ENCODE data around the gene CTSO.
"Not testable (repeated sequence)": the region's sequence is repeated elsewhere in the genome, so short reads cannot be mapped to it uniquely, and the experiment has no call there.

Gene CTSO

DNA sequence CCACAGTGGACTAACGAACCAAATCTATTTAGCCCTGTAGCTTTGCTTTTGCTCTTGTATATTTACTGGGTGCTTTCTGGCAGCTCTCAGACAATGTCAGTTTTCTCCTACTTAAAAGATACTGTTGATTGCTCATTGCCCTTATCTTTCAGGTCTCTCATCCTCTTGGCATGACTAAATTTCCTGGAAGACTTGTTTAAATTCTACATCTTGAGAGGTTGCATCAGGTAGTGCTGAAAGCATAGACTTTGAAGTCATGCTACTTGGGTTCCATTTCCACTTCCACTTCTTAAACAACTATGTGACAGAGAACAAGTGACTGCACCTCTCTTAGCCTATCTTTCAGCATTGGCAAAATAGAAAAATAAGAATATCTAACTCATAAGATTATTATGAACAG lies 41.8 kb downstream of the CTSO start:
- no peak for DNase-seq (ENCODE audit: low read depth)
- H3K4me3 ChIP-seq (ENCODE audit: low read depth, low read length): no peak overlapping the region

- no peak overlapping the region for H3K4me3 ChIP-seq (ENCODE audit: low read depth, low read length)
Measured at GRCh38 chr4:155909615-155910226, 43.9 kb downstream of the CTSO start.

DNA sequence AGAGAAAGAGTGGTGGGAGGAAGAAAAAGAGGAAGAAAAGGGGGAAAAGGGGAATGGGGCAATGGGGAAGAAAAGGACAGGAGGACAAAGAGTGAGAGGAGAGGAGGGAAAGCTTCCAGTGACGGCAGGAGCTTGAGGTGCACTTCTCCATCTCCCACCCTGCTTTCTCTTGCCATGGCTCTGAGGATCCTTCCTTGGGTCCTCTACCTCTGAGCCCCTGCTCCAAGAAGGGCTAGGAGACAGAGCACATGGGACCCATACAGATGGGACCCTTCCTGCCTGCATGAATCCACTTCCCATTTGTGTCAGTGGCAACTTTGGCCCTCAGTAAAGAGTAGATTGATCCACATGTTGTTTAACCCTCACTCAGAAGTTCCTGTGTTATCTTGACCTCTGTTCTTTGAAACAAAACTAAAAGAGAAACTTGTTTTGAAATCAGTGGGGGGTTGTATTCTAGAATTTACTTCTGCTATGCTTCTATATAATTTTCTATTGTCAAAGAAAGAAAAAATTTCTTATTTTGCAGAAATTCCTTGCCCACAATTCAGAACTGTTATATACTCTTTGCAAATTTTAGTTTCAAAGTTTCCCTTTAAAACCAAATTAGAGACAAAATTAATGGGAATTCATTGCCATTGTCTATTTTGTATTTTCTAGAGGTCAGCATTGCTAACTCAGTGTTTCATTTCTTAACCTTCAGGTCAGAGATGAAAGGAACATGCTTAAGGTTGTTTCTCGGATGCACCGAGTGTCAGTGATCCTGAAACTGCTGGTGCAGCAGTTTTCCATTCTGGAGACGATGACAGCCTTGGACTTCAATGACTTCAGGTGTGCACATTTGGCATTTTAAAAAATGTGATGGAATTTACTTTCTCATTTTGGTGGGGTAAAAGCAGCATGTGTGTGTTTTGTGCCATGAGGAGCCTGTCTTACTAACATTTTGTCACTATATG lies 45.2 kb downstream of the CTSO start:
- no peak for DNase-seq (ENCODE audit: low read depth)
- no peak overlapping the region for H3K4me3 ChIP-seq (ENCODE audit: low read depth, low read length)

More at GRCh38 chr4:155909615-155910226, 43.9 kb downstream of the CTSO start:
- DNase-seq (ENCODE audit: low read depth): no peak

- no peak overlapping the region for H3K4me3 ChIP-seq (ENCODE audit: low read depth, low read length)
- DNase-seq (ENCODE audit: low read depth): no peak
Measured at GRCh38 chr4:155907556-155907955, 46.1 kb downstream of the CTSO start.

DNA sequence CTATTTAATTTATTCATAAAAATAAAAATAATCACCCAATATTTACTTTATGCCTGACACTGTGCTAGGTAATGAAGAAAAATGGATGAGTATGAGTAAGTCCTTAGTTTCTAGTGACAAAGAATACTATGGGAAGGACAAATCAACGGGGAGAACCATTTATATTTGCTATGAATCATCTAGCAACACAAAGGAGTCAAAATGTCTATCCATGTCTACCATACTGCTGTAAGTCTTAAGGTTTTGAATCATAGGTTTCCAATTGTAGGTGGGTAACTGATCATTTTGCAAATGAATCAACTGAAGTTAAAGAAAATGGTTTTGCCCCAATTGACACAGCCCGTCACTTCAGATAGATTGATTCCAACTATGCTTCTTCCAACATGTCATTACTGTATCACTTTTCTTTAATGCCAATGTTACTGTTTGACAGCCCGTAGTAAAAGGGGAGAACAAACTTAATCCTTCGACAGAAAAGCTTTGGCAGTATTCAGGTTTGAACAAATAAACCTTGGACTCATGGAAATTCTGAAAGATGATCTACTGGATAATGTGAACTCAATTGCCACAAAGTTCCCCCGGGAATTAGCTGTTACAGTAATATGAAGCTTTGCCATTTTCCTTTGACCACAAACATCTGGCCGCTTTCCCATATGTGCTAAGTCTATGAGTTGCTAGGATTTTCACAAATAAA lies 47.0 kb downstream of the CTSO start:
- DNase-seq (ENCODE audit: low read depth): peak; percentile 98

GRCh38 chr4:155904331-155904730 lies 49.3 kb downstream of the CTSO start:
- no peak for DNase-seq (ENCODE audit: low read depth)
- no peak overlapping the region for H3K4me3 ChIP-seq (ENCODE audit: low read depth, low read length)

More for the DNA sequence above, 47.0 kb downstream of the CTSO start:
- H3K4me3 ChIP-seq (ENCODE audit: low read depth, low read length): no peak overlapping the region

GRCh38 chr4:155903453-155903852 lies 50.2 kb downstream of the CTSO start, which contains the start of gene TDO2:
TSS of gene TDO2 (plus strand) at chr4:155903696. CDS start at chr4:155903759, 63 bp downstream.
- DNase-seq (ENCODE audit: low read depth): no peak
- H3K4me3 ChIP-seq (ENCODE audit: low read depth, low read length): no peak within 1 kb of the TSS

DNA sequence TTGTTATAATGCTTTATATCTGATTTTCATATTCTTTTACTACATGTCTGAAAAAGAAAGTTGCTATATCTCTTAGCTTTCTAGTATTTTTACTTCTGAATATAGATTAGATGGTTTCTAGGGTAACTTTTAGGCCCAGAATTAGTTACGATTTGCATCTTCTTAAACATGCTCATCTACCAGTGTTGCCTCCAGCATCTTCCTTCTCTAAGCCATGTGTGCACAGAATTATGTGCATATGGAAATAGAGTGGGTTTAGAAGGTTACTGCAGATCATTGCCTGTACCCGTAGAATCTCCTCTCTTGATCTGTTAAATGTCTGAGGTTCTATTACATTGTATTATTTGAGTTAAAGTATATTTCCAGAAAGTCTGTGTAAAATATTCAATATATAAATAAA lies 52.7 kb downstream of the CTSO start:
- DNase-seq (ENCODE audit: low read depth): no peak
- H3K4me3 ChIP-seq (ENCODE audit: low read depth, low read length): no peak overlapping the region

DNA sequence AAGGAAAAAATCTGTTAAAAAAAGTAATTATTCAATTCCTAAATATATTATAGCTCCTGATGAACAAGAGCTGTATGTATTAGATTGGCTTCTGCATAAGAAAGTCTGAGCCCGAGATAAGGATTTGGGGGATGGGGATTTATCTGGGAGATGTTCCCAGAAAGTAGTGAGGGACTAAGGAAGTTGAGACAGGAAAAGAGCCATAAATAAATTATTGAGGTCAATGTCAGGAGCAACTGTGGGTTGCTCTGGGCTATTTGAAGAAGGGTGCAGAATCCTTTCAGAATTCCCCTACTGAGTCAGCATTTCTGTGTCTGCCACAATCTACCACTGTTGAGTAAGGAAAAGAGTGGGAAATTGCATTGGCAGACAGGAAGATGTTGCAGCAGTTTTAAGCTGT lies 53.3 kb downstream of the CTSO start:
- DNase-seq (ENCODE audit: low read depth): peak; percentile 45
- no peak overlapping the region for H3K4me3 ChIP-seq (ENCODE audit: low read depth, low read length)

DNA sequence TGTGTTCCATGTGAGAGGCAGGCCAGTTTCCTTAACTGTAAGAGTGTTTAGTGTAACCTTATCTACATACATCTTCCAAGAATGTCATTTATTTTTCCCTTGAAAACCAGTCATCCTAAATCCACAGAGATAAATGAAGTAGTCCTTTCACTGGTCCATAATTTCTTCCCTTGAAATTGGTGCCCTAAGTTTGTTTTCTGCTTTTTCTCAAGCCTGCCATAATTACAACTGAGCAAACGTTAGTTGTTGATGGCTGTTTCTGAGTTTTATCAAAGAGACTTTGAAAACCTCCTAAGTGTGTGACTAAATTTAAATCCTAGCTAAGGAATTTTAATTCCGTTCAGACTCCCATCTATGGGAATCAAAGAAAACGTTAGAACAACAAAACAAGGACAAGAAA lies 53.8 kb downstream of the CTSO start:
- no peak overlapping the region for H3K4me3 ChIP-seq (ENCODE audit: low read depth, low read length)
- no peak for DNase-seq (ENCODE audit: low read depth)

DNA sequence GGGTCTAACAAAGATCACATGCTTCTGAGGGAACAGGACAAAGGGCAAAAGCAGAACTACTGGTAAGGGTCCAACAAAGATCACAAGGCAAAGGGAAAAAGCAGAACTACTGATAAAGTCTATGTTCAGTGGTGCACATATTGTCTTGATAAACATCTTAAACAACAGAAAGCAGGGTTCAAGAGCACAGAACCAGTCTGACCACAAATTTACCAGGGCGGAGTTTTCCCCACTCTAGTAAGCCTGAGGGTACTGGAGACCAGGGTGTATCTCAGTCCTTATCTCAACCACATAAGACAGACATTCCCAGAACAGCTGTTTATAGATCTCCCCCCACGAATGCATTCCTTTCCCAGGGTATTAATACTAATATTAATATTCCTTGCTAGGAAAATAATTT lies 55.3 kb downstream of the CTSO start:
- not testable (repeated sequence) for DNase-seq (ENCODE audit: low read depth); H3K4me3 ChIP-seq (ENCODE audit: low read depth, low read length)

DNA sequence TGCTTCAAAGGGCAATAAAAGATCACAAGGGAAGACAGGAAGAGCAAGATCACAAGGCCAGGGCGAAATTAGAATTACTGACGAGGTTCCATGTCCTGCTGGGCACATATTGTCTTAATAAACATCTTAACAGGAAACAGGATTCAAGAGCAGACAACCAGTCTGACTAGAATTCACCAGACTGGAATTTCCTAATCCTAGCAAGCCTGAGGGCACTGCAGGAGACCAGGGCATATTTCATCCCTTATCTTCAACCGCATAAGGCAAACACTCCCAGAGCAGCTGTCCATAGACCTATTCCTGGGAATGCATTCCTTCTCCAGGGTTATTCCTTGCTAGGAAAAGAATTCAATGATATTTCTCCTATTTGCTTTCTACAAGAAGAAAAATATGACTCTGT lies 62.6 kb downstream of the CTSO start:
- no peak for DNase-seq (ENCODE audit: low read depth)
- H3K4me3 ChIP-seq (ENCODE audit: low read depth, low read length): no peak overlapping the region

DNA sequence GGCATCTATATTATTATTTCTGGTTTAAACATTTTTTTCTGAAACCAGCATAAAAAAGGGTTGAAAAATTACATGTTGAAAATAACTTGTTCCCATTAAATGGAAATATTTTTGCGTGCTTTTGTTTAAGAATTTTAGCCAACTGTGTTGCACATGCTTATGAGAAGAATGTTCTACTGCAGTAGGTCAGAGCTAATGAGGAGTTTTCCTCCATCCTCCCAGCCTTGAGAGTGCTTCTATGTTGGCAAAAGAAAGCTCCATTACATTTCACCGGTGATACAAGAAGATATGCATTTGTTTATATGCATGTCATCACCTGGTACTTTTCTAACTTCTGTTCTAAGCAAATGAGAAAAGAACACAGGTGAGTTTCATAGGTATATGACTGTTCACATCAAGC lies 63.7 kb downstream of the CTSO start:
- no peak for DNase-seq (ENCODE audit: low read depth)
- H3K4me3 ChIP-seq (ENCODE audit: low read depth, low read length): no peak overlapping the region

- peak; percentile 73 for DNase-seq (ENCODE audit: low read depth)
- H3K4me3 ChIP-seq (ENCODE audit: low read depth, low read length): no peak overlapping the region
Measured at GRCh38 chr4:155889031-155889793, 64.5 kb downstream of the CTSO start.

- no peak overlapping the region for H3K4me3 ChIP-seq (ENCODE audit: low read depth, low read length)
- DNase-seq (ENCODE audit: low read depth): no peak
Measured at GRCh38 chr4:155887847-155888570, 65.7 kb downstream of the CTSO start.

DNA sequence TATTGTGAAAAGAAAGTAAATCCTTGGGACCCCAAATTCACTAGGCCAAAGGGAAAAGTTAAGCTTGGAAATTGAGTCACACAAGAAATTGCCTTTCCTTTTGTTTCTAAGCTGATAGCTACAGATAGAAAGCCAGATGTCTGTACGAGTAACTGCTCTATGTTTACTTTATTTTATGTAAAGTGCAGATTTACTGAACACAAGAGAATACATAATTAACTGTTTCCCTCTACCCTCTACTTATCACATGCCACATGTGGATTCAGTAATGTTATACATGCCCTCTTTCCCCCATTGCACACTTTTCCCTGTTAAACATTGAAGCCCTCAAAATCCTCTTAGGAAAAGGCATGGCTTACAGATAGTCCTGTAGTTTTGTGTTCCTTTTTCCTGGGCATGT lies 66.6 kb downstream of the CTSO start:
- DNase-seq (ENCODE audit: low read depth): no peak
- no peak overlapping the region for H3K4me3 ChIP-seq (ENCODE audit: low read depth, low read length)

- H3K4me3 ChIP-seq (ENCODE audit: low read depth, low read length): no peak overlapping the region
- no peak for DNase-seq (ENCODE audit: low read depth)
Measured at GRCh38 chr4:155885666-155886065, 68.0 kb downstream of the CTSO start.

DNA sequence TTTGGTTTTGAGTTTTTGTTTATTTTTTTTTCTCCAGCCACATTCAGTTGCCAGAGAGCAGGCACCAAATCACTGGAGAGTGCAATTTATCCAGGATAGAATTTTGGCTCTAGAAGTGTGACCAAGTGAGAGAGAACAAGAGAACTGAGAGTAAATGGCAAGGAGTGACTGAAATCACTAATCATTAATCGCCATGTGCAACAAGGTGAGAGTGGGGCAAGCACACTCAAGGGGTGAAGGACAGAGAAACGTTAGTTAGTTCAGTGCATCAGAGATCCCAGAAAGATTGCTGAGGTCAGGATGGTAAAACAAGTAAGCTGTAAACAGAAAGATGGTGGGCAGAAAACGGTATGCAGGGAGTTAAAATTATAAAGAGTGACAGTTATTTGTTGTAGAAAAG lies 69.8 kb downstream of the CTSO start:
- no peak overlapping the region for H3K4me3 ChIP-seq (ENCODE audit: low read depth, low read length)

DNA sequence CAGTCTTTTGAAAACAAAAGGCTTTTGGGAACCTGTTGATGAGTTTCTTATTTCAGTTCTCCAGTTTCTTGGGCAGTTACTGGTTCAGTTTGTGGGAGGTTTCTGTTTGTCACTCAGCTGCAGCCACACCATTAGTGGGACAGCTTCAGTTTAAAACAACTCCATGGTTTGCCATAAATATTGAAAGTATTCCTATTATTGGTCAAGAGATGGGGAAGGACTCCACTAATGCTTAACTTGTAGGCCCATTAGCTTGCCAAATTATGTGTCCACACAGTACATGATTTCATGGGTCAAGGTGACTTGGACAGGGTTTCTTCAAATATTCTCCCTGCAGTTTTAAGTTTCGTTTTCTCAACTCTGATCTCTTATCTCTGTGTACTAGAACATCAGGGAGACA lies 72.1 kb downstream of the CTSO start:
- DNase-seq (ENCODE audit: low read depth): no peak
- H3K4me3 ChIP-seq (ENCODE audit: low read depth, low read length): no peak overlapping the region

More for the DNA sequence above, 69.8 kb downstream of the CTSO start:
- no peak for DNase-seq (ENCODE audit: low read depth)

Data from skeletal muscle cell (primary cell).